ENCODE measurements around the gene OAS2.

- TF ChIP-seq CTCF (IDR thresholded peaks at IDR 0.05; ENCODE audit: insufficient read depth, low read length, poor library complexity, severe bottlenecking): no peak
- TF ChIP-seq EZH2phosphoT487 (conservative IDR thresholded peaks at IDR 0.05; ENCODE audit: low read length): no peak
These were observed 63.2 kb downstream of the OAS2 start for GRCh38 chr12:113041560-113041959.

All from SU-DHL-6 (cell line).